Fibroblast of skin of left quadriceps (primary cell): Measurements from ENCODE around the gene MPHOSPH9.

ENCODE experiments used
- DNase-seq, 2 experiments: peaks; one replicate each; pipeline ENCODE4 v3.0.0-alpha.2; 2013; ENCODE audit warnings: low read depth in 2 of 2

Gene MPHOSPH9

DNA sequence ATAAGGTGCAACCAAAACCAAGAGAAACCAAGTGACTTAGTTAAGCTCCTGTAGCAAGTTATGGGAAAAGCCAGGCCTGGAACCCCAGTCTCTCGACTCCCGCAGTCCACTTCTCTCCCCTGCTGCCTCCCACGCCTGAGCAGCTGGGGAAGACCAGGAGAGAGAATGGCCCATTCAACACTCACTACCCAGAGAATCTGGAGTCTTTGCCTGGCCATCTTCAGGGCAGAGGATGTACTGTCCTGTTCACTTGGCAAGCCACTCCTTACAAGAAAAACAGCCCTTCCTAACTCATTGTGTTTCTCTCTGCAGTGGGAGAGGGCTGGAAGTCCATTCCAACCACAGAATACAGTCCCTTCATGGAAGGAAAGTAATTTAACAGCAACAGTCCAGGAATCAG lies 83.9 kb downstream of the MPHOSPH9 start:
- no peak for DNase-seq

DNA sequence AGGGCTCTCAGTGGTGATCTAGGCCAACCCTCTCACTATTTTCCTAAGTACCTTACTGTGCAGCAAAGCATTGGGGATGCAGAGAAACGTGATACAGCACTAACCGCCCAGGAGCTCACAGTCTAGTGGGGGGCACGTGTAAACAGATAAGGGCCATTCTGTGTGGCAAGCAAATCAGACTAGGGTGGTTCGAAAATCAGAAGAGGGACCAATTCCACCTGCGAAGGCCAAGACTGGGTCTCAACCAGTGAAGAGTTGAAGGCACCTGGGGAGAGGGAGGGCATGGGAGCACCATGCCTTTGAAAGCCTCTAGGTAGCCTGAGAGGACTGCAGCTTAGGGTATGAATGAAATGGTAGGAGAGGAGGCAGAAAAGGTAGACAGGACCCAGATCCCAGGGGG lies 84.3 kb downstream of the MPHOSPH9 start:
- DNase-seq: no peak

DNA sequence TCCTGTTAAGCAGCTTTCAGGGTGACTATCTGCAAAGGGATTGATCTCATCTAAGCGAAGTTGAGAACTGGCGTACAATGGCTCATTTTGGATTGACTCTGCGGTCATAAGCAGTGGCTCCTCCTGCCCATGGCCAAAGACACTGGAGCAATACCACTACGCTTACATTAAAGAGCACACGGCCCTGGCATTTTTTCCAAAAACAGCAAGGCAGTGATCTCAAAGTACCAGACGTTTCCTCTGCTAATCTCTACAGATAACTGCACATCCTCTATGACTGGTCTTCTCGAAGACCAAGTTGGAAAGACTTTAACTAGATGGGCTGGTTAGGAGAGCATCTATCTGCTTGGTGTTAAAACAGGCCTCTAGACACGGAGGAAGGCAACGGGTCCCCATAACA lies 84.7 kb downstream of the MPHOSPH9 start:
- DNase-seq: no peak

DNA sequence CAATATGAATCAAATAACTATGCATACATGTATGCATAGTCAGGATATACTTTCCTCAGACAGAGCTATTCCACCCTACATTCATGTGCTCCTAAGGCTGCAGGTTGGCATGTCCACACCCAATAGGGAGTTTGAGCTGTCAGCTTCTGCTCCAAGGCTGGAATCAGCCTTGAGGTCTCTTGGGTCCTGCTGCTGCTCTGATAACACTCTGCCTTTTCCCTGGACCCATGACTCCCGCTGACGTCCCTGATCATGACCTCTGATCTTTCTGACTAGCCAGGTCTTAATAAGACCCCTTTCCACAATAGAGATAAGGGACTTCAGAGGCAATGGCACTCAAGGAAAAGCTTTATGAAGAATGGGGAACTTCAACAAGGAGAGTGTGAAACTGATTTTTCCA lies 87.7 kb downstream of the MPHOSPH9 start:
- DNase-seq: no peak

DNA sequence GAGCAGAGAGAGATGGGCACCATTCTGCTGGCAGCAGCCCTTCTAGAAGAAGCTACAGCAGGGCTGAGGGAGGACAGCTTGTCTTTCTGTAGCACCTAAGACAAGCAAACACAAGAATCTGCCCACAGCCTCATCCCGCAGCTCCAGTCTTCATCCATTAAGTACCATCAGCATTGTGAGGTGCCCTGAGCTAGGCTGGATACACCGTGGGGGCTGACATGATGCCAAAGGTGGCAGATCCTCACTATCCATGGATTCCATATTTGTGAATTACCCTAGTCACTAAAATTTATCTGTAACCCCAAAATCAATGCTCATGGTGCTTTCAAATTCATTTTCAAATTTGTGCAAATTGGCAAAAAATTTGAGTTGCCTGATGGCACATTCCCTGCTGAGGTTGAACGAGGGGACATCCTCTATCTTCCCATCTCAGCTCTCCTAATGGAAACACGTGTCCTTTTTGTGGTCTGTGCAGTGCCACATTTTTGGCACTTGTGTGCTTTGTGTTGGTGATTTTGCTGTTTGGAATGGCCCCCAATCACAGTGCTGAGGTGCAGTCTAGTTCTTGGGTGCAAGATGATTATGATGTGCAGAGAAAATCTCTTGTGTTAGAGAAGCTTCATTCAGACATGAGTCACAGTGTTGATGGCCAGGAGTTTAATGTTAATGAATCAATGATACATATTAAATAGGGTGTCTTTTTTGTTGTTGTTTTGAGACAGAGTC lies 89.0 kb downstream of the MPHOSPH9 start:
- no peak for DNase-seq

DNA sequence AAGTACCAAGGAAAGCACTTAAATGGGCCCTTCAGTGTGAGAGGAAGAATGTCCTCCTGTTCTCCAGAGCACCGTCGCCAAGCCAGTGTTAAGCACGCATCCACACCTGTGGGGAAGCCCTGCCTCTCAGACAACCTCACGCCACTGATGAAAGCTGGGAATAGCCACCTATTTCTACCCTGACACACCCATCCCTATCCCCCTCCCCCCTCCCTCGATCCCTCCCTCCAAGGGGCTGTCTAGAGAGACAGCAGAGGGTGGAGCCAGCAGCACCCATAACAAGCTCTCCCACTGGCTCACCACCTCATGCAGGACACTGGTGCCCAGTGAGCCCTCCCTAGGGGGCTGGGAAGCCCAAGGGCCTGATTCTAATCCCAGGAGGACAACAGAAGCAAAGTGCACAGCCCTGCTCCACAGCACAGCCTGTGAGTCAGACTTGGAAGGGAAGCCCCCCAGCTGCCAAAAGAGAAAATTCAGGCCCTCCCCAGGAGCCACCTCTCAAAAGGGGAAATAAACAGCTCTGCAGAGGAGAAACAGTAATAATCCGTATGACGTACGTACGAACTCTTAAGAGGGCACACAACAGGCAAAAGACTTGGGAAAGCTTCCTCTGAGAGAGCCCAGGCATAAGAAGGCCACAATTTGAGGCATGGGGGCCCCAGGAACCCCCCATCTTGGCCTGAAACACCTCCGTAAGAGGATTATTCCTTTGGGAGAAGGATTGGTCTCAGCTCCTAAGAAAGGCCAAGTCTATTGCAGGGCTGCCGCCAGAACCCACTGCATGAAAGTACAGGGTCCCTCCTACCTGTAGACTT lies 89.8 kb downstream of the MPHOSPH9 start:
- DNase-seq: no peak

DNA sequence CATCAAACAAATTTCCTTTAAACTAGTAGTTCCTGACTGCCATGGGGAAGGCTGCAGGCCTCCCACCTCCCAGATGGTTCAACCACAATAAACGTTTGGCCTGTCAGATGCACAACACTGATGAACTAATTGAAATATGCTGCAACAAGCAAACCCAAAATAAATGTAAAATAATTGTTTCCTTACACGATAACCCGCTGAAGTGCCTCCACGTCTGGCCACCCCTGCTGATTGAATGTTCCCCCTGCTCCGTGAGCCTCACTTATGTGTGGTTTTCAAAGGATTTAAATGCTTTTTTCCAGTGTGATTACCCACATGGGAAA lies 90.5 kb downstream of the MPHOSPH9 start:
- DNase-seq: peak; percentile 58 to 59

DNA sequence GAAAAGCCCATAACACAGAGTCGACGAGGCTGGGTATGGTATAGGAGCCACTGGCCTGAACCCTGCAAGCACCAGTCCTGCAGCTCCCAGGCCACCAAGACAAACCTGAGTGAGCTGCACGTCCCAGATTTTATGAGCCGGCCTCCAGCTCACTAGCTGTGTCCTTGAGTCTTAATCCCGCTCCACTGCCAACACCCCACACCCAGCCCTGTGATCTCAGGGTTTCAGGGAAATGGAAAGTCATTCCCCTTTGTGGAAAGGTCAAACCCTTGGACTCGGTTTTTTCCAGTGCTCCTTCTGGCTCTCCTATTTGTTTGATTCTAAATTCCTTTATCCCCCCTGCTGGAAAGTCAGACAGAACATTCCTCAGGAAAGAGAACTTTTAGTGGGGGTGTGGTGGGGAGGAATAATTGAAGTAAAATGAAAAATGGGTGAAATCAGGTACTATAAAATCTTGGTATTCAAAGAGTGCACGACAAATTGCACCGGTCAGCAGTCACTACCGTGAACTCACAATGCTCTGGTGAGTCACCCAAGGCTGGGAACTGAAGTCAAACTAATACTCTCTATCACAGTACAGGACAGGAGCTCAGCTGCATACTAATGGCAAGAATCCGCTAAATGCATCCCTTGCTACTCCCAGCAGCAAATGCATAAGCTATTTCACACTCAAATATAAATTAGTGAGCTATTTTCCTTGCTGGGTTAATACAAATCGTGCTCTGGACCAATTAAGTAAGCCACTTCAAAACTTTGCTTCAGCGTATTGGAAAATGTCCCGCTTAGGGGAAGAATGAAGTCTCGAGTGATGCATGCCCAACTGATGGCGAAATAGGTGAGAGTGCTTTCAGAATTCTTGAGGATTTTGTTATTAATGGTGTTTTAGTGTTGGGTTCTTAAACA lies 91.1 kb downstream of the MPHOSPH9 start:
- DNase-seq: peak; percentile 42 to 54

DNA sequence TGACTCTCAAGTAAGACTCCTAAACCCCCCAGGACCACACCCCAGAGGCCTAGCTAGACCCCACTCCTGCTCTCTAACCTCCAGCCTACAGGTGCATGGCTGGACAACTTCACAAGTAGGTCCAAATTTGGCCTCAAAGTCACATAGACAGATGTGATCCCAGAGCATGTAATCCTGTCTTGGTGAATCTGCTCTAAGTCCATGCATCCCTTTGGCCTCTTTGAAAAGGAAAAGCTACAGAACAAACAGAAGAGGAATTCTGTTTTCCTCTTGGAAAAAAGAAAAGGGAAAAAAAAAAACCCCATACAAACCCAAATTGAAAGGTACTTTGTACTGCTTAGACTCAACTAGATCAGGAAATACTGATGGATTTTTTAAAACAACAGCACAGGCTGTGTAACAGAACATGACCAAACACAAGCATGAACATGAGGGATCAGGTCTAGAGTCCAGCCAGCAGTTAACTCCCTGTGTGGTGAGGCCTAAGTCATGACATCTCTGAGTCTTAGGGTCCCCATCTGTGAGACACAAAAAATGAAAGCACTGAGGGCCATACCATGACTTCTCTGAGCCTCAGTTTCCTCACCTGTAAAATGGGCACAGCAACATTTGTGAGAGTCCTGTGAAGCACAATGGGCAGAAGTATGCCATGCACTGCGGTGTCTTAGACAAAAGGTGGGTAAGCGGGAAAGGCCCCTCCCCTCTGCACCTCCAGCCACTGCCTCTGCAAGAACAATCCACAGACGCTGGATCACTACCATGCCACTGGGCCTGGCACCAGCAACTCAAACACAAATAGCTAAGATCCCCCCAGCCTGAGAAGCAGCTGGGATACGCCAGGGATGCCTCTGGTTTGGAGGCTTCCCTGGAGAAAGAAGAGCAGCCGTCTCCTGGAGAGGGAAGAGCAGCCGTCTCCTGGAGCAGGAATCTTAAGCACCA lies 92.0 kb downstream of the MPHOSPH9 start:
- DNase-seq: no peak

DNA sequence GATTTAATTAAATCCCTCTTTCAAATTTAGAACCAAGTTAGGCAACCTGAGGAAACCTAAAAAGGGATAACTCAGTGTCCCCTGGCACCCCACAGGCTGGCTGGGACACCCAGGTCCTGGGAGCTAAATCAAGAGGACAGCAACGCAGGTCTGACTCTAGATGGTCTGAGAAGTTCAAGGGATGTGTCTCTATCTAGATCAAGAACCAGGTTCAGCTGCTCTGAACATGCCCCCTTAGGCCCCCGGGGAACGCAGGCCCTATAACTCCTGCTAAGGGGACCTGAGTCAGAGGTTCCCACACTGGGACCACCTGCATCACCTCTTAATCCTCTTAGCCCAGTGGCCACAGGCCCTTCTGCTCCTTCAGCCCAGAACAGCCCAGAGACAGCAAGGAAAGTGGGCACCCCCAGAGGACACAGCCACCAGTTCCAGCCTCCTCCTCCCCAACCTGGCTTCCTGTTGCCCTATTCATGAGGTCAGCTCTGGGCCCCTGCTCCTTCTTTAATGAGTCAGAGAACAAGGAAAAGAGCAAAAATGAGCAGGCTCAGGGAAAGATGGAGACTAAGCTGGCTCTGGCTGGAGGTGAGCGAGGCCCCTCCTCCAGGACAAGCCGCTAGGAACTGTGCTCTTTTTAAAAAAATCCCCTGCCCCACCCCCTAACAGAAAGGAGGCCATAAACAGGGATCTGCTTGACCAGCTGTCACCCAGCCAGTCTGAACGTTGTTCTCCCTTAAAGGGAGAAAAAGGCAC lies 92.8 kb downstream of the MPHOSPH9 start:
- no peak for DNase-seq

DNA sequence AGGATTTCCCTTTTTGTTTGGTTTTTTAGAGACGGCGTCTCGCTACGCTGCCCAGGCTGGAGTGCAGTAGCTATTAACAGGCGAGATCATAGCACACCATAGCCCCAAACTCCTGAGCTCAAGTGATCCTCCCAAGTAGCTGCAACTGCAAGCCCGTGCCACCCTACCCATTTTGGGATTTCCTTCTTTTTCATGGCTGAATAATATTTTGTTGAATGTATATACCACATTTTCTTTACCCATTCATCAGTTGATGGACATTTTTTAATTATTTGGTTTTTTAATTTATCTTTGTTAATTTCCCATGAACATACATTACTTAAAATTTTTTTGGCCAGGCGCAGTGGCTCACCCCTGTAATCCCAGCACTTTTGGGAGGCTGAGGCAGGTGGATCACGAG lies 97.3 kb downstream of the MPHOSPH9 start:
- no peak for DNase-seq

DNA sequence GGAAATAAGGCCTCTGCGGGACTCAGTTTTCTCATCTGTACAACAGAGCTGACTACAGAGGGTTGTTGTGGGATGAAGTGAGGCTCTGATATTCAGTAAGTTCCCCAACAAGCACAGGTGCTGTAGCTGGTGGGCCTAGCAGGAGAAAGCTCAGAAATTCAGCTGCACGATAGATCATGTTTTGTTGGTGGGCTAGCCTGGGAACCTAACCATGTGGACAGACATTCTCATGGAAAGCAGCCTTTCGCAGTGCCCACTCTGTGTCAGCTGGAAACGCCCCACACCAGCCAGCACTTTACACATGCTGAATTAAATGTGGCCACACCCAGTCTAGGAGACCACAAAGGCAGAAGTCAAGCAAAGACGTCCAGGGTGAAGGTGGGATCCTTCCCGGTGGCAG lies 98.1 kb downstream of the MPHOSPH9 start:
- no peak for DNase-seq

DNA sequence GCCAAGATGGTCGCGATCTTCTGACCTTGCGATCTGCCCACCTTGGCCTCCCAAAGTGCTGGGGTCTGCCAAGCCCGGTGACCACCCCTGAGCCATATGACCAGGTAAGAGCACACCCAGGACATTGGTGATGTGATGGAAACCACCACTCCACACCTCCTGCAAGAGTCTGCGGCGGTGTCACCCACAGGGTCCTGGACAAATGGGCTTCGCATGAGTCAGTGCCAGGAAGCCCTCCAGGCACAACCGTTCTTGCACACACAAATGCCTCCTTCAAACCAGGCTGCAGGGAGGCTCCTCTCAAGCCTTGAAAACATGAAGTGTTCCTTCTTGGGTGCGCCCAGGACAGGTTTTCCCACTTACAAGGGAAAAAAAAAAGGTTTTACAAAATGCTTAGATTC lies 98.7 kb downstream of the MPHOSPH9 start:
- DNase-seq: no peak

DNA sequence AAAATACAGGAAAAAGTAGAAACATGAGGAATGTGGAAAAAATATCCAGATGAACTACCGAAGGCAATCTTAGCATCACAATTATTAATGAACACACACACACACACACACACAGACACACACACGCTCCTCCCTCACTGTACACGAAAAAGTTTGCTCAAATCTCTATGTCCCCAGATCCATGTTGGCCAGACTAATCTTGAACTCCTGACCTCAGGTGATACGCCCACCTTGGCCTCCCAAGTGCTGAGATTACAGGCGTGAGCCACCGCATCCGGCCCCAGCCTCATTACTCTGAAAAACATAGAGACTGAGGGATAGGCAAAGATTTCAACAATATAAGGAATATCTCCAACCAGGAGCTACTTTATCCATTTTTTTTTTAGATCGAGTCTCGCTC lies 99.2 kb downstream of the MPHOSPH9 start:
- DNase-seq: no peak

DNA sequence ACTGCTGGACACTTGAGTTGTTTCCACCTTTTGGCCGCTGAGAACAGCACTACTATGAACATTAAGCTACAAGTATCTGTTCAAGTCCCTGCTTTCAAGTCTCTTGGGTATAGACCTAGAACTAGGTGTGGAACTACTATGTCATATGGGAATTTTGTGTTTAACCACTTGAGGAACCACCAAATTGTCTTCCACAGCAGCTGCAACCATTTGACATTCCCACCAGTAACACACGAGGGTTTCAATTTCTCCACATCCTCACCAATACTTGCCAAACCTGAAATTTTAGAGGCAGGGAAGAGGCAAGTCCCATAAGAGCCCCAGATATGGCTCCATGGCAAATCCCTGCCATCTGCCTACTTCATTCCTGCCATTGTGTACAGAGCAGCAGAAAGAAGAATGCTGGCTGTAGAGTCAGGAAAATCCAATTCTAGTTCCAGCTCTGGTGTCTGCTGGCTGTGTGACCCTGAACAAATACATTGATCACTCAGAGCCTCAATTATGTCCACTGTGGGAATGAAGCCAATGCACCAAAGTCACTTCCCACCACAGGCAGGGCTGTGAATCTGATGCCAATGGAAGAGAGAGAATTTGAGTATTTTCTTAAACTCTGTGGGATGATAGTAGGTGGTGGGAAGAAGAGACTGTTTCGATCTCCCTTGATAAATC lies 99.9 kb downstream of the MPHOSPH9 start:
- DNase-seq: no peak

DNA sequence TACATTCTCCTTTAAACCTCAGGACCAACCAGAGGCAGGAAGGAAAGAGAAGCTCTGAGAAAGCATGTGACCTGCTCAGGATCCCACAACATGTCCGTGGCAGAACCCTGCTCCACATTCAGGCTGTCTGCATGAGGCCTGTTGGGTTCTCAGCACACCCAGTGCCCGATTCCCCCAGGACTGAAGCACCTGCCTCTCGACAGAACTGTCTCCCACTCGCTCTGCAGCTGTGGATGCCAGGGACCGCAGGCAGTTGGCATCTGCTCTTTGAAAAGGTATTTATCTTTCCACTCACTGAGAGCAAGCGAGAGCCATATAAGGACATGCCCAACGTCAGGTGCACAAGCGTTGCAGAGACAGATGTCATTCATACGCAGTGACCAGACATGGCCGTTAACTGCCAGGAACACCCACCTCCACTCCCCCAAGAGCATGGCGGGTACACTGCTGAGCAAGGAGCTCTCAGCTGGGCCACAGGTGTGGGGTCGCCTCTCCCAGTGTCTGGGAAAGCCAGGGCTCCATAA lies 101.0 kb downstream of the MPHOSPH9 start:
- DNase-seq: no peak

DNA sequence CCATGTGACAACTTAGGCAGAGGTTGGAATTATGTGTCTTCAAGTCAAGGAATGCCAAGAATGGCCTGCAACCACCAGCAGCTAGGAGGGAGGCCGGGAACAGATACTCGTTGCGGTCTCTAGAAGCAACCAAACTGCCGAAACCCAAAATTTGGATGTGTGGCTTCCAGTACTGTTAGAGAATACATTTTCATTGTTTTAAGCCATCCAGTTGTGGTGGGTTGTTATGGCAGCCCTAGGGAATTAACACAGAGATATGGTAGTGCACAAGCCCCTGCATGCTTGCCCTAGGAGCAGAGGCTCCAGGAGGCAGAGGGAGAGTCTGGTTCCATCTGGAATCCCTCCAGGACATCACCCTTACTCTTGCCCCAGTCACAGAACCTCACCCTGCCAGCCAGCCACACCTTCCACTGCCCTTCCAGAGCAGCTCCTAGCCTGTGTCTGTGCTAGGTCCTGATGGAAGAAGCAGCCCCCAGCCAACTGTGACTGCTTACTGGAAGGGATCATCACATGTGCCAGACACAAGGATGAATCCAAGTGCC lies 101.6 kb downstream of the MPHOSPH9 start:
- DNase-seq: peak in 1 of 2 experiments; percentile 43

DNA sequence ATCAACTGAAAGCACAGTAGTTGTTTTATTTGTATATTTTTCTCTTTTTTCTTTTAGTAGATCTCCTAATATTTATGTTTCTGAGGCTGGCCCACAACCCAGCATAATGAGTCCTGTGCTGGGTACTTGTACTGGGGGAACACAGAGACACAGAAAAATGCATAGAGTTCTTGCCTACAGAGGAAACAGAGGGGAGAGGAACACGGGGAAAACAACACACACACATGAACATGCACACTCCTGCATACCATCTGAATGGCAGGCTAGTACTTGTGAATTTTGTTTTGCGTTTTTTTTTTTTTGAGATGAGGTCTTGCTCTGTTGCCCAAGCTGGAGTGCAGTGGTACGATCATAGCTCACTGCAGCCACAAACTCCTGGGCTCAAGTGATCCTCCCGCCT lies 103.3 kb downstream of the MPHOSPH9 start:
- DNase-seq: no peak

DNA sequence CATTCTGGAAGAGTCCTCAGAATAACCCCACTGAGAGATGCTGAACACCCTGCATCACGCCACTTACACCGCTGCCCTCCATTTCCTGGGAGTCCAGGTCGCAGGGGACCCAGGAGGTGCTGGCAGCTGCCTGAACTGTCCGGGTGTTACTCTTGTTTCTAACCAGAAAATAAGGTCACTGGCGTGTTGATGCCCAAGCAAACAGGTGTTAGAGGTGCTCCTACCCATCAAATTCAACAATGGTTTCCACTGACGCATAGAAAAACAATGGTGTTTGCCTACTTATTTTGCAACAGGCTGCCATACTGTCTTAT lies 105.8 kb downstream of the MPHOSPH9 start:
- DNase-seq: no peak
